ENCODE measurements around the gene CCDC169. TPM values are rescaled to one million over a fixed set of nuclear protein-coding genes. Genes with fewer than 3 reads are reported as not detected.
"Not testable (repeated sequence)": the region's sequence is repeated elsewhere in the genome, so short reads cannot be mapped to it uniquely, and the experiment has no call there.

Gene CCDC169
- total RNA-seq, 1 donor from 2014 or later = 0.55 TPM

DNA sequence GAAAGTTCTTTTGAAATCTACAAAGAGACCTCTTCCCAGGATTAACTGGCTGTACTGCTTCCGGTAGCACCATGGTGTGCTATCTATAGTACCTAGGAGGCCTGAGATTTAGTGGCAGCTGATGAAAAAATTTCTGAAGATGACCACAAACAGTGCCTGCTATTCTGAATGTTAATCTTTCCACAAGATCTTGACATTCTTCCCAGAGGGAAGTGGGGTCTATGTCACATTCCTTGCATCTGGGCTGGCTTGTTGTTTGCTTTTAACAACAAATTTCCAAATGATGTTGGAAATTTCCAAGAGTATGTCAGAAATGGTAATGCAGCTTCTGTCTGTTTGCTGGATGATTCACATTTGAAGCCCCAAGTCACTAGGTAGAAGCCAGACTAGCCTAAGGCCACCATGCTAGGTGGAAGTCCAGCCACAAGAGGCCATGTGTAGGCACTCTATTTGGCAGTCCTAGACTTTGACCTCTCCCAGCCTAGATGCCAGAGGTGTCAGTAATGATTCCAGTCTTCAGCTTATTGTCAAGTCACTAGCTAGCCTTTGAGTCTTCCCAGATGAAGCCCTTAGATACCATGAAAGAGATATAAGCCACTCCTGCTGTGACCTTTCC lies 26.4 kb upstream of the CCDC169 start:
- DNase-seq (no peak), ATAC-seq (no peak)
- Histone ChIP-seq H3K27ac (no peak overlapping the region), H3K4me3 (no peak overlapping the region), H3K4me1 (no peaks in the 10 kb centered on the region), H3K27me3 (no peaks in the 10 kb centered on the region), H3K9me3 (no peaks in the 10 kb centered on the region), H3K36me3 (peaks cover 72% of the 10 kb centered on the region)
- intact Hi-C loops (cut with DNase I) = no loop called here
- TF ChIP-seq, protein P1, sequence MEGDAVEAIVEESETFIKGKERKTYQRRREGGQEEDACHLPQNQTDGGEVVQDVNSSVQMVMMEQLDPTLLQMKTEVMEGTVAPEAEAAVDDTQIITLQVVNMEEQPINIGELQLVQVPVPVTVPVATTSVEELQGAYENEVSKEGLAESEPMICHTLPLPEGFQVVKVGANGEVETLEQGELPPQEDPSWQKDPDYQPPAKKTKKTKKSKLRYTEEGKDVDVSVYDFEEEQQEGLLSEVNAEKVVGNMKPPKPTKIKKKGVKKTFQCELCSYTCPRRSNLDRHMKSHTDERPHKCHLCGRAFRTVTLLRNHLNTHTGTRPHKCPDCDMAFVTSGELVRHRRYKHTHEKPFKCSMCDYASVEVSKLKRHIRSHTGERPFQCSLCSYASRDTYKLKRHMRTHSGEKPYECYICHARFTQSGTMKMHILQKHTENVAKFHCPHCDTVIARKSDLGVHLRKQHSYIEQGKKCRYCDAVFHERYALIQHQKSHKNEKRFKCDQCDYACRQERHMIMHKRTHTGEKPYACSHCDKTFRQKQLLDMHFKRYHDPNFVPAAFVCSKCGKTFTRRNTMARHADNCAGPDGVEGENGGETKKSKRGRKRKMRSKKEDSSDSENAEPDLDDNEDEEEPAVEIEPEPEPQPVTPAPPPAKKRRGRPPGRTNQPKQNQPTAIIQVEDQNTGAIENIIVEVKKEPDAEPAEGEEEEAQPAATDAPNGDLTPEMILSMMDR (IDR thresholded peaks at IDR 0.05) = no peak

DNA sequence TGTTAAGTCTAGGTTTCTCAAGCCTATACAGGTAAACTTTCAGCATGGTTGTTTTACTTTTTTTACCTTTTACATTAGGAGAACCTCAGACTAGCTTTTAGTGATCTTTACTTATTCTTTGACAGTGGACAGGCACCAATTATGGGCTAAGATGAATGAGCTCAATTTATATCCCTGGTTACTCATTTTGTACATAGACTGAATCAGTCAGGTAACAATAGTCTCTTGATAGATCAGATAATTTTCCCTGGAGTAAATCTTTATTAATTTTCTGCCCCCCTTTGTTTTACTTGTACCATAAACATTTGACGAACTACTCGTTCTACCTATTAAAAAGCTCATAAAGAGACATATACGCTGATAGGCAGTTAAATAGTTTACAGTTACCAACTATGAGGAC lies 25.8 kb upstream of the CCDC169 start:
- no peak for ATAC-seq
- Histone ChIP-seq H3K9me3 (no peaks in the 10 kb centered on the region), H3K36me3 (peaks cover 65% of the 10 kb centered on the region), H3K27me3 (no peaks in the 10 kb centered on the region), H3K4me1 (no peaks in the 10 kb centered on the region), H3K27ac (no peak overlapping the region), H3K4me3 (no peak overlapping the region)
- intact Hi-C loops (cut with DNase I) = no loop called here
- TF ChIP-seq, protein P1 (IDR thresholded peaks at IDR 0.05) = no peak
- DNase-seq = no peak

GRCh38 chr13:36319793-36320192 lies 22.2 kb upstream of the CCDC169 start:
- intact Hi-C loops (cut with DNase I); H3K4me3 ChIP-seq; H3K4me1 ChIP-seq; H3K27me3 ChIP-seq; DNase-seq; H3K27ac ChIP-seq; ATAC-seq; H3K9me3 ChIP-seq: not testable (repeated sequence)
- peaks cover 36% of the 10 kb centered on the region for H3K36me3 ChIP-seq

- Histone ChIP-seq H3K9me3 (no peaks in the 10 kb centered on the region), H3K36me3 (peaks cover 55% of the 10 kb centered on the region), H3K4me1 (no peaks in the 10 kb centered on the region), H3K4me3 (no peak overlapping the region), H3K27me3 (no peaks in the 10 kb centered on the region), H3K27ac (no peak overlapping the region)
- intact Hi-C loops (cut with DNase I) = no loop called here
- ATAC-seq (no peak), DNase-seq (no peak)
- TF ChIP-seq, protein P1 (IDR thresholded peaks at IDR 0.05) = no peak
Measured at GRCh38 chr13:36313047-36313969, 15.7 kb upstream of the CCDC169 start.

GRCh38 chr13:36310417-36311108 lies 12.9 kb upstream of the CCDC169 start:
- peak; percentile 68 for ATAC-seq
- intact Hi-C loops (cut with DNase I) = no loop called here
- DNase-seq = no peak
- Histone ChIP-seq H3K27ac (no peak overlapping the region), H3K4me1 (no peaks in the 10 kb centered on the region), H3K9me3 (no peaks in the 10 kb centered on the region), H3K36me3 (peaks cover 63% of the 10 kb centered on the region), H3K27me3 (no peaks in the 10 kb centered on the region), H3K4me3 (no peak overlapping the region)
- TF ChIP-seq, protein P1 (IDR thresholded peaks at IDR 0.05) = no peak

DNA sequence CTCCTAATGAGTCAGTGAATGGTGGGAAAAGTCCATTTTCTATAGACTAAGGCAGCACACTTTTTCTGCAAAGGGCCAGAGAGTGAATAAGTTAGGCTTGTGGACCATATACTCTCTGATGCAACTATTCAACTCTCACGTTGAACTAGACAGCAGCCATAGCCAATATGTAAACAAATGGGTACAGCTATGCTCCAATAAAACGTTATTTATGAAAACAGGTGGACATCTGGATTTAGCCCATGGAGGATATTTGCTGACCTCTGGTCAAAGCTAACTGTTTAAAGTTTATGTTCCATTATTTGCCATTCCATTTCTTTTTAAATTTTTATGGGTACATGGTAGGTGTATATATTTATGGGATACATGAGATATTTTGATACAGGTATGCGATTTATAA lies 4.7 kb upstream of the CCDC169 start:
- DNase-seq = no peak
- H3K36me3 ChIP-seq = peaks cover 21% of the 10 kb centered on the region
- H3K27ac ChIP-seq = no peak overlapping the region
- TF ChIP-seq, protein P1 (IDR thresholded peaks at IDR 0.05) = no peak
- H3K4me1 ChIP-seq = no peaks in the 10 kb centered on the region
- no peaks in the 10 kb centered on the region for H3K9me3 ChIP-seq
- no peak for ATAC-seq
- no peaks in the 10 kb centered on the region for H3K27me3 ChIP-seq
- no peak overlapping the region for H3K4me3 ChIP-seq
- intact Hi-C loops (cut with DNase I) = no loop called here

DNA sequence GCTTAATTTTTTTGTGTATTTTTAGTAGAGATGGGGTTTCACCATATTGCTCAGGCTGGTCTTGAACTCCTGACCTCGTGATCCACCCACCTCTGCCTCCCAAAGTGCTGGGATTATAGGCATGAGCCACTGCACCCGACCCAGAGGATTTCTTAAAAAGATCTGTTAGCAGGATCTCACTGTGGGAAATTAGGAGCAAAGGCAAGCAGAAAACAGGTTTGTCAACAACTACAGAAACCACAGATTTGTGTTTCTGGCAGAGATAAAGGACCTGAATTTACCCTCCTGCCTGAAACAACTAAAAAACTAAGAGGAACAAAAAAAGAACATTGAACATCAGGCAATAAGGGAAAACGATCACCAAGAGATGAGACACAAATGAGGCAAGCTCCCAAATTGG lies 1.9 kb upstream of the CCDC169 start:
- DNase-seq; H3K4me3 ChIP-seq; H3K27ac ChIP-seq; H3K36me3 ChIP-seq; H3K4me1 ChIP-seq; ATAC-seq; H3K9me3 ChIP-seq; intact Hi-C loops (cut with DNase I); H3K27me3 ChIP-seq: not testable (repeated sequence)

All from upper lobe of right lung (tissue), 1 donor.